Stimulated activated CD4-positive, alpha-beta T cell treated with anti-CD3 and anti-CD28 coated beads, Interleukin-15, amount 100 ng/mL, for 24 hours (primary cell): ENCODE measurements around the gene QSOX2.
"Not testable (repeated sequence)": the region's sequence is repeated elsewhere in the genome, so short reads cannot be mapped to it uniquely, and the experiment has no call there.

Source experiments
- DNase-seq: peaks from one replicate; pipeline ENCODE4 v3.0.0-alpha.2; 2020

The QSOX2 gene

GRCh38 chr9:136250676-136251075 is 5.1 kb upstream of the QSOX2 start:
- DNase-seq: no peak

DNA sequence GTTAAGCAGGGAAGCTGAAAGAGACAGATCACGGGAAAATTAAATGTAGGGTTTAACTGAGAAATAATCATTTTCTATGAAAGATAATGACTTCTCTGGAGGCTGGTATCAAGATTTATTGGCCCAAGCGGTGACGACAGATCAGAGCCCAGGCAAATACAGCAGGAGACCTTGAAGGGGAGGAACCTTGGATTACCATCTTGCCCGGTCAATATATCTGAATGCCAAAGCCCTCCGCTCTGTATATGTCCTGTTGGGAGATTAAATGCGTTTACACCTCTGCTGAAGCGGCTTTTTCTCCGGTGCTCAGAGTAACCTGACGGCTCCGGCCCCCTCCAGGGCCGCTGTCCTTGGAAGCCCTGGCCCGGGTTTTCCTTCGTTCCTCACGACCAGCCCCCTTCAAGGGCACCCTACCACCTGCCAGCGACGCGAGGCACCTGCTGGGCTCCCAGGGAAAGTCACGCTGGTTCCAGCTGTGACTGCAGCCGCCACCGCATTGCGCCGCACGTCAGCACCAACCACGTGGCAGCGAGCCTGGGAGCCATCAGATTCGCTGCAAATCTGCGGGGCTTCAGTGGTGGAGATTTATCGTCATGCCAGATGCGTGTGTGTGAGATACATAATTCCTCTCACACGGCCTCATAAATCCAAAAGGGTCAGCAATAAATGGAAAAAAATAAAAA is 4.4 kb upstream of the QSOX2 start:
- no peak for DNase-seq

GRCh38 chr9:136248951-136249876 is 3.6 kb upstream of the QSOX2 start:
- DNase-seq: no peak

DNA sequence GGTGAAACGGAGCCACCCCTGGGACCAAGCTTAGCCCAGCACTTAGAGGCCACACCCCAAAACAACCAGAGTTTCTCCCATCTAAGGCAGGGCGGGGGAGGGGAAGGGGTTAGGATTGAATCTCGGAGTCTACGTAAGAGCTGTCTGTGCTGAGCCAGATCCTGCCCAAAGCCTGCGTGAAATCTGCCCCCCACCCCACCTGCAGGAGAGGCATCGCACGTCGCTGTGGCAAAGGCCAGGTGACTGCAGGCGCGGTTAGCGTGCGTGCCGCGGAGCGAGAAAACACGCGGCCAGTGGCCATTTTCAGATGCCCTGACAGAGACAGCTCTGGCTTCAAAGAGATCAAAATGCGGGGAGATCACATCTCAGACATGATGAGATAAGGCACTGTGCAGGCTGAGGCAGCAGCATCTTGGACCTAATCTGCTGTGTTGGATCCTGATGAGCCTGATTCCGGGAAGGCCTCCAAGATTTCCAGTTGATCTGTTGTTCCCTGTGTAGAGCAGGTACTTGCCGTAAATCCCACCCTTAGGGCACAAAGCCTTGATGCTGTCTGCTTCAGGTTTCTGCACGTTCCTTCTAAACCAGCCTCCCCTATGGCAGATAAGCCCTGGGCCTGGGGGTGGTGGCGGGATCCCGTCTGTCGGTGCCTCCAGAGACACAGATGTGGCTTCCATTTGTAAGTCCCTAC is 2.5 kb upstream of the QSOX2 start:
- no peak for DNase-seq

DNA sequence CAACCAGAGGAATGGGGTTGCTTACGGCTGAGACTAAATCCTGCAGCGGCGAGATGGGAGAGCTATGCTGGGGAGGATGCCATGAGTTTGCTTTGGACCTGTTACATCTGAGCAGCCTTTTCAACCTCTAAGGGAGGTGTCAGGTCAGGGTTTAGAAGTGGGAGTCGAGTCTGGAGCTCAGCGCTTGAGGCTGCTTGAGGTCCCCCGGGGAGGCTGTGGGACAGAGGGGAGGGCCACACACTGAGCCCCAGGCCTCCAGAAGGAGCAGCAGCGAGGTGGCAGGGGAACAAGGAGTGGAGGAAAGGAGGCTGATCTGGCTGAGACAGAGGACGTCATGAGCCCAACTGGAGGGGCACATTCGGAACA is 1.9 kb upstream of the QSOX2 start:
- DNase-seq: no peak

GRCh38 chr9:136246849-136247550 is 1.4 kb upstream of the QSOX2 start:
- no peak for DNase-seq

- DNase-seq: no peak
These were observed 718 bp downstream of the QSOX2 start for GRCh38 chr9:136244969-136245218.

DNA sequence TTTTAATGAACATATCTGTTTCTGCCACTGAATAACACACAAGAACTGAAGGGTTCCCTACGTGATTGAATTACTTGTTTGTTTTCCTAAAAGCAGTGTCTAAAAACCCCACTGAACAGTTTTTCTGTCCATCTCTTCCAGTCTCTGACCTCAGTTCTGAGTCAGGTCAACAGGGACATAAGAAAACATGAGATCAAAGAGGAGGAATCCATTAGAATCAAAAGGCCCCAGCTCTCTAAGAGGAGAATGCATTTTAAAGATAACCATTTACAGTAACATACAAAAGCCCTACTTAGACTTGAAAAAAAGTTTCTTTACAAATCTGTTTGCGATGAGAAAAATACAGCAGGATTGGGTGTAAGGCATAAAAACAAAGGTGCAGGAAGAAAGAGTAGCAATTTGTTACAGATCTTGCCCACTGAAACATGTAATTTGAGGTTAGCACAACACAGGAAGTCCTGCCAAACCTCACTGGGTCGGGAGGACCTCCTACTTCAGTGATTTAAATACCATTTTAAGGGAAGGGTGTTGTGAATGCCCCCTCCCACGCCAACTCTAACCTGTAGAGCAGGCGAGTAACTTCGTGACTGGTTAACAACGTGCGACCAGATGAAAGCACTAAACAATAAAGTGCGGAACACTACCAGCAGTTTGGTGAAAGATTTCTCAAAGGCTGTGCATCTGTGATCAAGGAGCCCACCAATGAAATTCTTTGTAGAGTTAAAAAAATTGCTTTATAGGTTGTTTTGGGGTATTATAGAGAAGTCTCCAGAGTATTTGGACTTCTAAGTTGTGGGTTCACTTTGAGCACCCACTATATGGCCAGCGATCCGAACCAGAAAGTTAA is 1.3 kb downstream of the QSOX2 start:
- DNase-seq: peak; percentile 83

GRCh38 chr9:136243631-136244030 is 2.0 kb downstream of the QSOX2 start:
- no peak for DNase-seq

DNA sequence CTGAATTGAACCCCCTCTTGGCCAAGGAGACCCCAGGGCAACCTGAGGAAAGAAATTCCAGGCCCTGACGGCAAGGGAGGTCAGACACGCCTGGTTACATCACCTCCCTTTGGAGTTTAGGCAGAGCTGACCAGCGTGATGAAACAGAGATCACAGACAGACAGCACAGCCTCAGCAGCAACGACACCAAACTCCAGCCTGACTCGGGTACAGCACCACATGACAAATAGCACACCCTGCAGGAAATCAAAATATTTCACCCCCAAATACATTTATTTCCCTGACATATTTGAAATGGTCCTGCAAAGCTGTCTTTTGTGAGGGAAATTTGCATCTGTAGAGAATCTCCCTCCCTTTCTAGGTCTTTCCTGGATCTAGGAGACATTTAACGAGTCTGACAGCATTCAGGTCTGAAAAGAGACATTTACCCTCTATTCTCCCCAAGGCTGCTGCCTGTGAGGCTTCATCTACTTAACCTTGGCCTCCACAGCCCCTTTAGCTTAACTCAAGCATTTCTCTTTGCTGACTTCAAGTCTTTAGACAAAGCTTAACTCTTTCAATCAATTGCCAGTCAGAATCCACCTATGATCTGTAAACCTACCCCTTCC is 2.6 kb downstream of the QSOX2 start:
- DNase-seq: no peak

DNA sequence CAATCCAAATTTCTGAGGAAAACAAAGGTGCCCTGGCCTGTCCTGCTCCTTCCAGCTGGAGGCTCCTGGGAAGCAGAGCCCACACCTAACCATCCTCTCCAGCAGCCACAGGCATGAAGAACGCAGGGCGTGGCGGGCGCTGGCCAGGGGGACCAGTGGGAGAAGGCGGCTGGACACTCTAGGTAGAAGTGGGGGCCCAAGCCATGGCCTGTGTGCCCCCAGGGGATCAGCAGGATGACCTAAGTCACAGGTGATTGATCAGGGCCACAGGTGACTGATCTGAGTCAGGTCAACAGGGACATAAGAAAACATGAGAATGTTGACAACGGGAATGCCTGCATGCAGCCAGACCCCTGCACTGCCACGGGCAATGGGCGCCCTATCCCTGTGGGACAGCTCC is 3.4 kb downstream of the QSOX2 start:
- no peak for DNase-seq

- no peak for DNase-seq
These were observed 4.1 kb downstream of the QSOX2 start for GRCh38 chr9:136241542-136241941.

DNA sequence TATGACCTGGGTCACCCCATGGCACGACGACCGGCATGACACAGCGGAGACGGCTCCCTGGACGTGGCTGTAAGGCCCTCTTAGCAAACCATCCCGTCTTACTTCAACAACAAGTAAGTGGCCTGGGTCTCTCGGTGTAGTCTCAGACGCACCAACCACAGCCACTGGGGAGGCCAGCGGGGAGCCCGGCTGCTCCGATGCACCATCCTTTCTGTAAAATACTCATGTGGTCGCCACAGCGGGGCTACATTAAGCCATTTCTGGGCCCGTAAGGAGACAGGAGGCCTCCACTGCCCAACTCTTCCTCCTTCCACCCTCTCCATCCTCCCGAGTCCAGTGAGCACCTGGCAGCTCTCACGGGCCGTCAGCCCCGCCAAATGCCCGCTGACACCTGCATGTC is 4.7 kb downstream of the QSOX2 start:
- DNase-seq: no peak

- no peak for DNase-seq
These were observed 5.7 kb downstream of the QSOX2 start for GRCh38 chr9:136239983-136240330.

GRCh38 chr9:136239135-136239982 is 6.3 kb downstream of the QSOX2 start:
- no peak for DNase-seq

- no peak for DNase-seq
These were observed 7.3 kb downstream of the QSOX2 start for GRCh38 chr9:136238342-136238732.

- DNase-seq: no peak
These were observed 7.9 kb downstream of the QSOX2 start for GRCh38 chr9:136237486-136238341.

GRCh38 chr9:136236471-136237410 is 8.9 kb downstream of the QSOX2 start:
- not testable (repeated sequence) for DNase-seq
